Hepatocyte (in vitro differentiated cells): Measurements from ENCODE around the gene GORASP2. TPM values are rescaled to one million over a fixed set of nuclear protein-coding genes. Genes with fewer than 3 reads are reported as not detected.

Experiments
- DNase-seq: peaks from one replicate; pipeline ENCODE4 v3.0.0-alpha.2; 2016; ENCODE audit warnings: low spot score
- H2AFZ ChIP-seq: fragments of 200-600 bp; sonication (generic); 2 replicates; pipeline ENCODE4 v1.6.0; 2016; ENCODE audit warnings: antibody characterized with exemption, mild to moderate bottlenecking
- H3K27ac ChIP-seq: fragments of 200-600 bp; sonication (generic); 2 replicates; pipeline ENCODE4 v1.5.1; 2016; ENCODE audit warnings: mild to moderate bottlenecking
- H3K27me3 ChIP-seq: fragments of 200-600 bp; sonication (generic); 2 replicates; pipeline ENCODE4 v1.6.1; 2016
- H3K36me3 ChIP-seq: fragments of 200-600 bp; sonication (generic); replicated peaks from 2 replicates; pipeline ENCODE4 v1.5.1; 2016; ENCODE audit warnings: low read depth; ENCODE audit not compliant: insufficient read depth
- H3K4me1 ChIP-seq: fragments of 200-600 bp; sonication (generic); 2 replicates; pipeline ENCODE4 v1.5.1; 2016; ENCODE audit warnings: mild to moderate bottlenecking, moderate library complexity; ENCODE audit not compliant: insufficient read depth
- H3K4me2 ChIP-seq: fragments of 200-600 bp; sonication (generic); 2 replicates; pipeline ENCODE4 v1.6.0; 2016
- H3K4me3 ChIP-seq: fragments of 200-600 bp; sonication (generic); 2 replicates; pipeline ENCODE4 v1.5.1; 2016; ENCODE audit warnings: mild to moderate bottlenecking
- H3K79me2 ChIP-seq: fragments of 200-600 bp; sonication (generic); 2 replicates; pipeline ENCODE4 v1.6.0; 2017; ENCODE audit warnings: mild to moderate bottlenecking
- H3K9me2 ChIP-seq: fragments of 200-600 bp; sonication (generic); replicated peaks from 2 replicates; pipeline ENCODE4 v1.6.0; 2017; ENCODE audit warnings: mild to moderate bottlenecking; ENCODE audit not compliant: insufficient read depth
- H3K9me3 ChIP-seq: fragments of 200-600 bp; sonication (generic); 2 replicates; pipeline ENCODE4 v1.5.1; 2016; ENCODE audit warnings: low read depth, mild to moderate bottlenecking
- H4K20me1 ChIP-seq: fragments of 200-600 bp; sonication (generic); 2 replicates; pipeline ENCODE4 v1.6.0; 2016; ENCODE audit warnings: mild to moderate bottlenecking; ENCODE audit not compliant: insufficient read depth, poor library complexity, severe bottlenecking
- CTCF ChIP-seq: fragments of 200-600 bp; sonication (generic); IDR thresholded peaks from 2 replicates; pipeline ENCODE4 v1.5.1; 2016; ENCODE audit warnings: antibody characterized with exemption, mild to moderate bottlenecking; ENCODE audit not compliant: poor library complexity
- EZH2 ChIP-seq: fragments of 200-600 bp; sonication (generic); IDR thresholded peaks from 2 replicates; pipeline ENCODE4 v1.6.1; 2016; ENCODE audit warnings: antibody characterized with exemption, mild to moderate bottlenecking, borderline replicate concordance
- EZH2phosphoT487 ChIP-seq: fragments of 200-600 bp; sonication (generic); IDR thresholded peaks from one replicate; pipeline ENCODE4 v1.6.1; 2018; ENCODE audit warnings: antibody characterized with exemption, mild to moderate bottlenecking, low read depth, moderate library complexity; ENCODE audit not compliant: unreplicated experiment, severe bottlenecking
- WGBS: methylation state at CpG from one replicate; pipeline ENCODE4 v1.1.6; 2016; ENCODE audit warnings: low lambda C conversion rate; ENCODE audit errors: missing lambda C conversion rate; 5-methylcytosine and 5-hydroxymethylcytosine counted together
- polyA plus RNA-seq: library from polyadenylated mRNA; unstranded; fragments of >200 nt; fragmentation: Nextera tagmentation; extraction: Ambion mirVana; gene quantifications from 2 replicates; pipeline ENCODE4 v1.2.1, GENCODE V29; 2016
- total RNA-seq: library from RNA; depleted of rRNA; stranded (reverse); fragments of >200 nt; gene quantifications from 2 replicates; pipeline ENCODE4 v1.2.3, GENCODE V29; 2014

The GORASP2 gene
- total and polyA plus RNA-seq, 2 experiments from 2014 or later = 50.1 to 126 TPM

DNA sequence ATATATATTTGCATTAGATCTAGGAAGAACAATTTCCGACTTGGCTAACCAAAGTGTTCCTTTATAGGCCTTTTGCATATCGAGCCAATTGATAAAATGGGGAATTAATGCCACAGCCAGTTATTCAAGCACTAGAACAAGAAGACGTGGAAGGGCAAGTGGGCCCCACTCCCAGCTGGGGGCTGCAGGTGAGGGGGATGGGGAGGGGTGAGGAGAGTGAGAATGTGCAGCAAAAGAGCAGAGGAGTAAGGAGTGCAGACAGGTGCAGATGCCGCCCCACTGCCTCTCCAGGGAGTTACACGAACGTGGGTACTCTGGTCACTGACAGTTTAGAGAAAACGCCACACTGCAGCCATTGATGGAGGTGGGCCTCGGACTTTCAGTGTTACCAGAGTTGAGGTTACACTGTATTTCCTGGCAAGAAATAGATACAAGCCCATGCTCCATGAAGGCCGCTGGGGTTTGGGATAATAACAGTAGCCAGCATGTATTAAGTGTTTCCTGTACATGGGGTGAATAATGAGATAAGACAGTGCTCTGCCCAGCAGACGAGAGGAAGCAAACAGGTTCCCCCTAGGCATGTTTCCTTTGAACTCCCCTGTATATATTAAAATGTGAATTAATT is 40.9 kb downstream of the GORASP2 start:
- H3K79me2 ChIP-seq = no peaks in the 10 kb centered on the region
- no peaks in the 10 kb centered on the region for H3K27me3 ChIP-seq
- H3K4me3 ChIP-seq = no peak overlapping the region
- no peak overlapping the region for H3K27ac ChIP-seq
- H3K4me1 ChIP-seq = peaks cover 6% of the 10 kb centered on the region
- TF ChIP-seq CTCF (no peak), EZH2 (no peak), EZH2phosphoT487 (no peak)
- H3K4me2 ChIP-seq = no peak overlapping the region
- DNase-seq = no peak
- WGBS = 79% methylated on average over 10 of the region's 10 CpGs
- no peaks in the 10 kb centered on the region for H4K20me1 ChIP-seq
- no peaks in the 10 kb centered on the region for H3K36me3 ChIP-seq
- H2AFZ ChIP-seq = no peak overlapping the region
- no peaks in the 10 kb centered on the region for H3K9me3 ChIP-seq
- no peaks in the 10 kb centered on the region for H3K9me2 ChIP-seq

GRCh38 chr2:170971071-170971470 is 42.0 kb downstream of the GORASP2 start:
- no peaks in the 10 kb centered on the region for H4K20me1 ChIP-seq
- no peak overlapping the region for H3K27ac ChIP-seq

DNA sequence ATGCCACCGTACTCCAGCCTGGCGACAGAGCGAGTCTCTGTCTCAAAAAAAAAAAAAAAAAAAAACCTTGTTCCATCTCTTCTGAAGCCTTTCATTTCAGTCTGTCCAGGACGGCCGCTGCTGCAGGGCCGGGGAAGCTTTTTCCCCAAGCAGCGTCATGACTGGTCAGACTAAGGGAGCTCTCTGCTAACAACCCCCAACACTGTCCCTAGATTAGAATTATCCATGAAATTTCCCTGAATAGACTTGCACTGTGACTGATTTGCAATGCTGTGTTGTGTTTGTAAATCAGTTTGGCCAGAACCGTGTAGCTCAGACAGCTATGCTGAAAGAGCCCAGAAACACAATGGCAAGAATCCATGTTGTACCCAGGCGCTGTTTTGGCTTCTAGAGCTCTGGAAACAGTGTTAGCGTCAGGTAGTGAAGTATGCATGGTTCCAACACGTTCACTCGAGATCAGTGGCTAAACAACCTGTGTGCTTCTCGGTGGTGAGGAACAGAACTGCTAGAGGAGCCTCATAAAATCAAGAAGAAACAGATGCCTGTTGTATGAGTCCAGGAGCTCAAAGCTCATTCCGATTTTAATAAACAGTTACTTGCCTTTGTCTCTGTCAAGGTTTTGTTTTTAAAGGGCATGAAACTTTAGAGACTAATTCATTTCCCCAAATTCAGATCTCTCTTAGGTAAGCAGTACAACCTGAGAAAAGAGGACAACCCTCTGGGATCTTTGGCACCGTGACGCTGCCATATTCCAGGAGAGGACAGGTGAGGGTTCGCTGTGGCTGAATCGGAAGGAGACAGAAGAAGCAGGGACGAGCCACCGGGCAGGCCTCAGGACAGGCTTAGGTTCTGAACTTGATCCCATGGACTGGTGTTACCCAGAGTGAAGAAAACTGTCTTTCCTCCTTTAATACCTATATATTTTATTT is 43.5 kb downstream of the GORASP2 start:
- H3K4me1 ChIP-seq = peaks cover 6% of the 10 kb centered on the region
- H3K36me3 ChIP-seq = no peaks in the 10 kb centered on the region
- no peaks in the 10 kb centered on the region for H3K9me2 ChIP-seq
- H4K20me1 ChIP-seq = no peaks in the 10 kb centered on the region
- H3K4me3 ChIP-seq = no peak overlapping the region
- H3K27me3 ChIP-seq = no peaks in the 10 kb centered on the region
- DNase-seq = no peak
- WGBS = 74% methylated on average over 19 of the region's 20 CpGs
- H2AFZ ChIP-seq = peak overlapping the region; percentile 55
- TF ChIP-seq CTCF (no peak), EZH2 (no peak), EZH2phosphoT487 (no peak)
- peak overlapping the region; percentile 92 for H3K4me2 ChIP-seq
- H3K27ac ChIP-seq = peak overlapping the region; percentile 11
- H3K9me3 ChIP-seq = no peaks in the 10 kb centered on the region
- H3K79me2 ChIP-seq = no peaks in the 10 kb centered on the region

More at GRCh38 chr2:170971071-170971470, 42.0 kb downstream of the GORASP2 start:
- 93% methylated on average over 3 of the region's 3 CpGs for WGBS
- no peaks in the 10 kb centered on the region for H3K27me3 ChIP-seq
- H3K4me3 ChIP-seq = no peak overlapping the region
- H3K4me1 ChIP-seq = peaks cover 6% of the 10 kb centered on the region
- DNase-seq = no peak
- no peak overlapping the region for H2AFZ ChIP-seq
- H3K36me3 ChIP-seq = no peaks in the 10 kb centered on the region
- no peaks in the 10 kb centered on the region for H3K79me2 ChIP-seq
- H3K9me3 ChIP-seq = no peaks in the 10 kb centered on the region
- H3K4me2 ChIP-seq = no peak overlapping the region
- TF ChIP-seq EZH2 (no peak), EZH2phosphoT487 (no peak), CTCF (no peak)
- H3K9me2 ChIP-seq = no peaks in the 10 kb centered on the region
